K562 (cell line): ENCODE results near the gene MEIOB.

Experiments
- CBX3 ChIP-seq, 2 experiments: IDR thresholded peaks; 1 replicate in 1 of 2; 2 replicates in 1 of 2; pipeline ENCODE4 v1.6.1; 2012; ENCODE audit warnings: inconsistent platforms in 2 of 2, low read length in 2 of 2, borderline replicate concordance in 1 of 2, control low read depth in 1 of 2
- FOS ChIP-seq: IDR thresholded peaks from 3 replicates; pipeline ENCODE4 v1.6.1; 2011; ENCODE audit not compliant: insufficient read length; ENCODE audit errors: extremely low read depth
- GATA2 ChIP-seq: sonication (generic); formaldehyde crosslinking; IDR thresholded peaks from 2 replicates; pipeline ENCODE4 v1.4.0; 2020; ENCODE audit warnings: mild to moderate bottlenecking, missing genetic modification reagents
- MAFK ChIP-seq: IDR thresholded peaks from 2 replicates; pipeline ENCODE4 v1.6.1; 2011; ENCODE audit warnings: low read length, improper control_type of control experiment
- NFE2L1 ChIP-seq: fragments of 450-650 bp; IDR thresholded peaks from 2 replicates; pipeline ENCODE4 v1.6.1; 2016; ENCODE audit warnings: missing genetic modification characterization, low read depth, mild to moderate bottlenecking, missing compliant biosample characterization, moderate library complexity, borderline replicate concordance
- RBBP5 ChIP-seq: fragments of 200-600 bp; sonication (generic); IDR thresholded peaks from 2 replicates; pipeline ENCODE4 v1.6.1; 2012; ENCODE audit warnings: borderline replicate concordance, mild to moderate bottlenecking, low read length, control low read depth, inconsistent platforms; ENCODE audit not compliant: insufficient read depth, poor library complexity, severe bottlenecking
- SMC3 ChIP-seq: conservative IDR thresholded peaks from 2 replicates; pipeline ENCODE4 v1.6.1; 2011; ENCODE audit warnings: low read depth, low read length, improper control_type of control experiment; ENCODE audit not compliant: insufficient read depth
- TEAD1 ChIP-seq, 2 experiments: fragments of 450-650 bp in 1 of 2; sonication (generic) in 1 of 2; formaldehyde crosslinking; IDR thresholded peaks; 2 replicates each; pipeline versions ENCODE4 v1.4.0 to v1.8.0; 2020 to 2022; ENCODE audit warnings: mild to moderate bottlenecking in 2 of 2, missing genetic modification reagents in 1 of 2
- TEAD4 ChIP-seq, 2 experiments: sonication (generic) in 1 of 2; formaldehyde crosslinking in 1 of 2; IDR thresholded peaks; 2 replicates each; pipeline versions ENCODE4 v1.6.1 to v1.8.0; 2012 to 2022; ENCODE audit warnings: borderline replicate concordance in 1 of 2, inconsistent platforms in 1 of 2, low read length in 1 of 2, mild to moderate bottlenecking in 1 of 2, missing genetic modification reagents in 1 of 2
- TGIF2 ChIP-seq: sonication (generic); formaldehyde crosslinking; IDR thresholded peaks from 2 replicates; pipeline ENCODE4 v1.8.1; 2022; ENCODE audit warnings: mild to moderate bottlenecking, missing genetic modification reagents, moderate library complexity
- TF ChIP-seq, protein P1 (sequence below), 2 experiments: fragments of 450-650 bp; formaldehyde crosslinking in 1 of 2; IDR thresholded peaks; 2 replicates each; pipeline versions ENCODE4 v1.4.0 to v1.6.1; 2014 to 2020; ENCODE audit warnings: mild to moderate bottlenecking in 2 of 2, borderline replicate concordance in 1 of 2, low read depth in 1 of 2

DNA sequence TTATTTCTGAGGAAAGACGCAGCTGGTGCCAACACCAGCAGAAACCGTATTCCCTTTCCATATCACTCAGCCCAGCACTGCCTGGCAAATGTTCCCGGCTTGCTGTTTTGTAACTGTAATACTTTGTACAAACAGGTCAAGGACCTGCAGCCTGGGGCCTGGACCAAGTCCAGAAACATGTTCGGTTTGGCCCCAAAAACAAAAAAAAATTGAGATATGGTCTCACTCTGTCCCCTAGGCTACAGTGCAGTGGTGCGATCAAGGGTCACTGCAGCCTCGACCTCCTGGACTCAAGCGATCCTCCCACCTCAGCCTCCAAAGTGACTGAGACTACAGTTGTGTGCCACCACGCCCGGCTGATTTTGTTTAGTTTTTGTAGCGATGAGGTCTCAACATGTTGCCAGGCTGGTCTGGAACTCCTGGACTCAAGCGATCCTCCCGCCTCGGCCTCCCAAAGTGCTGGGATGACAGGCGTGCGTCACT is 46.5 kb downstream of the MEIOB start:
- TF ChIP-seq CBX3 (IDR thresholded peaks at IDR 0.05; ENCODE audit: borderline replicate concordance in 1 of 2, low read length in 2 of 2), result no peak
- no peak for TF ChIP-seq SMC3
- no peak for TF ChIP-seq MAFK
- no peak for TF ChIP-seq RBBP5
- no peak for TF ChIP-seq FOS
- no peak for TF ChIP-seq TEAD1 (CRISPR knock-in tag; IDR thresholded peaks at IDR 0.05)
- TF ChIP-seq GATA2 (CRISPR knock-in tag), result no peak
- no peak for TF ChIP-seq TEAD4 (IDR thresholded peaks at IDR 0.05; ENCODE audit: low read length)
- no peak for TF ChIP-seq TEAD4 (CRISPR knock-in tag; IDR thresholded peaks at IDR 0.05; ENCODE audit: borderline replicate concordance)
- TF ChIP-seq, protein P1, sequence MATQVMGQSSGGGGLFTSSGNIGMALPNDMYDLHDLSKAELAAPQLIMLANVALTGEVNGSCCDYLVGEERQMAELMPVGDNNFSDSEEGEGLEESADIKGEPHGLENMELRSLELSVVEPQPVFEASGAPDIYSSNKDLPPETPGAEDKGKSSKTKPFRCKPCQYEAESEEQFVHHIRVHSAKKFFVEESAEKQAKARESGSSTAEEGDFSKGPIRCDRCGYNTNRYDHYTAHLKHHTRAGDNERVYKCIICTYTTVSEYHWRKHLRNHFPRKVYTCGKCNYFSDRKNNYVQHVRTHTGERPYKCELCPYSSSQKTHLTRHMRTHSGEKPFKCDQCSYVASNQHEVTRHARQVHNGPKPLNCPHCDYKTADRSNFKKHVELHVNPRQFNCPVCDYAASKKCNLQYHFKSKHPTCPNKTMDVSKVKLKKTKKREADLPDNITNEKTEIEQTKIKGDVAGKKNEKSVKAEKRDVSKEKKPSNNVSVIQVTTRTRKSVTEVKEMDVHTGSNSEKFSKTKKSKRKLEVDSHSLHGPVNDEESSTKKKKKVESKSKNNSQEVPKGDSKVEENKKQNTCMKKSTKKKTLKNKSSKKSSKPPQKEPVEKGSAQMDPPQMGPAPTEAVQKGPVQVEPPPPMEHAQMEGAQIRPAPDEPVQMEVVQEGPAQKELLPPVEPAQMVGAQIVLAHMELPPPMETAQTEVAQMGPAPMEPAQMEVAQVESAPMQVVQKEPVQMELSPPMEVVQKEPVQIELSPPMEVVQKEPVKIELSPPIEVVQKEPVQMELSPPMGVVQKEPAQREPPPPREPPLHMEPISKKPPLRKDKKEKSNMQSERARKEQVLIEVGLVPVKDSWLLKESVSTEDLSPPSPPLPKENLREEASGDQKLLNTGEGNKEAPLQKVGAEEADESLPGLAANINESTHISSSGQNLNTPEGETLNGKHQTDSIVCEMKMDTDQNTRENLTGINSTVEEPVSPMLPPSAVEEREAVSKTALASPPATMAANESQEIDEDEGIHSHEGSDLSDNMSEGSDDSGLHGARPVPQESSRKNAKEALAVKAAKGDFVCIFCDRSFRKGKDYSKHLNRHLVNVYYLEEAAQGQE (IDR thresholded peaks at IDR 0.05; ENCODE audit: borderline replicate concordance), result no peak
- TF ChIP-seq, protein P1 (CRISPR knock-in tag; IDR thresholded peaks at IDR 0.05; ENCODE audit: low read depth), result no peak
- no peak for TF ChIP-seq NFE2L1 (tag)
- no peak for TF ChIP-seq TGIF2 (CRISPR knock-in tag)
